Esophagus squamous epithelium (tissue), 5 donors: ENCODE results near the gene TPSB2. TPM values are rescaled to one million over a fixed set of nuclear protein-coding genes. Genes with fewer than 3 reads are reported as not detected.

Experiments used
- DNase-seq: peaks from one replicate; lab custom pipeline; 2025; lab: John Stamatoyannopoulos, UW
- H3K27ac ChIP-seq, 4 donors: fragments of 200-600 bp; sonication (generic); one replicate each; pipeline ENCODE4 v1.5.1; 2016 to 2019; ENCODE audit warnings: mild to moderate bottlenecking in 1 of 4
- H3K27me3 ChIP-seq, 4 donors: fragments of 200-600 bp; sonication (generic); 1 replicate in 3 of 4; 2 replicates in 1 of 4; pipeline versions ENCODE4 v1.5.1 to v1.6.0; 2017 to 2021; ENCODE audit warnings: antibody characterized with exemption in 1 of 4
- H3K36me3 ChIP-seq, 3 donors: fragments of 200-600 bp; sonication (generic); one replicate each; pipeline ENCODE4 v1.5.1; 2016 to 2019
- H3K4me1 ChIP-seq, 3 donors: fragments of 200-600 bp; sonication (generic); one replicate each; pipeline ENCODE4 v1.5.1; 2017 to 2019
- H3K4me3 ChIP-seq, 4 donors: fragments of 200-600 bp; sonication (generic); 1 replicate in 3 of 4; 2 replicates in 1 of 4; pipeline ENCODE4 v1.5.1; 2016 to 2019; ENCODE audit warnings: mild to moderate bottlenecking in 2 of 4, moderate library complexity in 1 of 4
- H3K9me3 ChIP-seq, 3 donors: fragments of 200-600 bp; sonication (generic); one replicate each; pipeline ENCODE4 v1.5.1; 2016 to 2019
- POLR2A ChIP-seq, 4 donors: fragments of 450-650 bp; IDR thresholded peaks; one replicate each; pipeline ENCODE4 v1.6.1; 2017; ENCODE audit warnings: antibody characterized with exemption in 4 of 4, mild to moderate bottlenecking in 4 of 4, moderate library complexity in 3 of 4
- WGBS, 2 donors: methylation state at CpG; one replicate each; pipeline ENCODE4 v1.1.5; 2018; 5-methylcytosine and 5-hydroxymethylcytosine counted together
- intact Hi-C: fragments of 100-400 bp; cut with DNase I; formaldehyde crosslinking; loops from one replicate; pipeline ENCODE4 v1.15.0; 2022
- total RNA-seq, 4 donors: library from RNA; depleted of rRNA; stranded (reverse); fragments of >200 nt; gene quantifications; one replicate each; pipeline ENCODE4 v1.1.0, GENCODE V29; 2016
- TF ChIP-seq, protein P1 (sequence below), 6 experiments: fragments of 450-650 bp in 4 of 6; fragments of 200-600 bp in 2 of 6; sonication (generic) in 2 of 6; IDR thresholded peaks; one replicate each; pipeline ENCODE4 v1.5.1; 2016 to 2019; ENCODE audit warnings: antibody characterized with exemption in 6 of 6, mild to moderate bottlenecking in 4 of 6, moderate library complexity in 4 of 6
- donor health status: DM: yes; HTN: yes; CAD: no.

Gene TPSB2
- total RNA-seq, 4 donors from 2014 or later, result 4.0 to 537 (median 20.2) TPM

DNA sequence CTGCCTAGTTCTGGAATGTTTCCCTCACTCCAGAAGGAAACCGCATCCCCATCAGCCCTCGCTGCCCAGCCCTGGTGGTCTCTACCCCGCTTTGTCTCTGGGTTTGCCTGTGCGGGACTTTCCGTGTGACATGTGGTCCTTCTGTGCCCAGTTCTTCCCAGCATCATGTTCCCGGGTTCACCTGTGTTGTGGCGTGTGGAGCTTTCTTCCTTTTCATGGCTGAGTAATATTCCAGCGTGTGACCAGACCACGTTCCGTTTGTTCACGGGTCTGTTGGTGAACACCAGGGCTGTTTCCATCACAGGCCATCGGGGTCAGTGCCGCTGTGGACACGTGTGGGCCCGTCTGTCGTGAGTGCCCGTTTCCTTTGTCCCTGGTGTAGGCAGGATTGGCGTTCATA, 45.0 kb downstream of the TPSB2 start:
- Histone ChIP-seq H3K4me1 (peaks cover 3 to 43% (median 34%) of the 10 kb centered on the region in 3 donors), H3K27me3 (peaks cover 0 to 46% (median 0%) of the 10 kb centered on the region in 4 donors), H3K27ac (peak overlapping the region in 1 of 4 donors; percentile 83), H3K36me3 (no peaks in the 10 kb centered on the region), H3K4me3 (no peak overlapping the region), H3K9me3 (no peaks in the 10 kb centered on the region)
- intact Hi-C loops, result no loop called here
- no peak for DNase-seq
- WGBS, 2 donors, result 91 to 94% methylated on average over 11 to 16 of the region's 18 CpGs
- TF ChIP-seq POLR2A (IDR thresholded peaks at IDR 0.05), result no peak
- TF ChIP-seq, protein P1, sequence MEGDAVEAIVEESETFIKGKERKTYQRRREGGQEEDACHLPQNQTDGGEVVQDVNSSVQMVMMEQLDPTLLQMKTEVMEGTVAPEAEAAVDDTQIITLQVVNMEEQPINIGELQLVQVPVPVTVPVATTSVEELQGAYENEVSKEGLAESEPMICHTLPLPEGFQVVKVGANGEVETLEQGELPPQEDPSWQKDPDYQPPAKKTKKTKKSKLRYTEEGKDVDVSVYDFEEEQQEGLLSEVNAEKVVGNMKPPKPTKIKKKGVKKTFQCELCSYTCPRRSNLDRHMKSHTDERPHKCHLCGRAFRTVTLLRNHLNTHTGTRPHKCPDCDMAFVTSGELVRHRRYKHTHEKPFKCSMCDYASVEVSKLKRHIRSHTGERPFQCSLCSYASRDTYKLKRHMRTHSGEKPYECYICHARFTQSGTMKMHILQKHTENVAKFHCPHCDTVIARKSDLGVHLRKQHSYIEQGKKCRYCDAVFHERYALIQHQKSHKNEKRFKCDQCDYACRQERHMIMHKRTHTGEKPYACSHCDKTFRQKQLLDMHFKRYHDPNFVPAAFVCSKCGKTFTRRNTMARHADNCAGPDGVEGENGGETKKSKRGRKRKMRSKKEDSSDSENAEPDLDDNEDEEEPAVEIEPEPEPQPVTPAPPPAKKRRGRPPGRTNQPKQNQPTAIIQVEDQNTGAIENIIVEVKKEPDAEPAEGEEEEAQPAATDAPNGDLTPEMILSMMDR (IDR thresholded peaks at IDR 0.05), result no peak

DNA sequence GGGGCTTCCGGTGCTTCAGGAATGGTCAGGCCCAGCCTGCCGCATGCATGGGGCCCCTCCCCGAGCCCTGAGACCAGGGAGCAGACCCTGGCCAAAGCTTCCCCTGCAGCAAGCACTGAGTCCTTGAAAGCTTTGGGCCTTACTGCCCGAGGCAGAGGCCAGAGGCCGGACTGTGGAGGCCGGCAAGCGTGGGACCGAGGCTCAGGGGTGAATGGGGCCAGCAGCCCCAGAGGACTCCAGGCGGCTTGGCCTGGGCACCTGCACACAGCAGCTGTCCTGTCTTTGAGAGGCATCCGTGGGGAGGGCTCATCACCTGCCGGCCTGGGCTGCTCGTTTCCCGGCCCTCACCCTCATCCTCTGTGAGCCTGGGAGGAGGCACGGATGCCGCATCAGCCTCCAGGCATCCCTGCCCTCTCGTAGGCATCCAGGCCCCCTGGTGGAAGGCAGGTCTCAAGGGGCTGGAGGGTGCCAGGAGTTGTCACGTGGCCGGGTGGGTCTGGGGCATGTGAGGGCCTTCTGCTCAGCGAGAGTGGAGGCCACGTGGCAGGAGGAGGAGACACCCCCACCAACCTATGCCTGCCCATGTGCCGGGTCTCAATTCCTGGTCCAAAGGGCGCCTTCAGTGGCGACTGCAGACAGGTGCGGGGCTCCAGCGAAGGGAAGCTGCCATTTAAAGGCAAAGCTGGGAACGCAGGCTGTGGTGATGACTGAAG, 45.7 kb downstream of the TPSB2 start:
- Histone ChIP-seq H3K36me3 (no peaks in the 10 kb centered on the region), H3K27me3 (peaks cover 0 to 49% (median 0%) of the 10 kb centered on the region in 4 donors), H3K4me3 (no peak overlapping the region), H3K27ac (peak overlapping the region in 3 of 4 donors; percentile 12 to 89 (median 83)), H3K4me1 (peaks cover 3 to 43% (median 34%) of the 10 kb centered on the region in 3 donors), H3K9me3 (no peaks in the 10 kb centered on the region)
- TF ChIP-seq, protein P1 (IDR thresholded peaks at IDR 0.05), result peak in 1 of 6 experiments; percentile 9
- TF ChIP-seq POLR2A (IDR thresholded peaks at IDR 0.05), result no peak
- WGBS, 2 donors, result 84 to 86% methylated on average over 5 to 6 of the region's 26 CpGs
- intact Hi-C loops, result no loop called here
- DNase-seq, result no peak

DNA sequence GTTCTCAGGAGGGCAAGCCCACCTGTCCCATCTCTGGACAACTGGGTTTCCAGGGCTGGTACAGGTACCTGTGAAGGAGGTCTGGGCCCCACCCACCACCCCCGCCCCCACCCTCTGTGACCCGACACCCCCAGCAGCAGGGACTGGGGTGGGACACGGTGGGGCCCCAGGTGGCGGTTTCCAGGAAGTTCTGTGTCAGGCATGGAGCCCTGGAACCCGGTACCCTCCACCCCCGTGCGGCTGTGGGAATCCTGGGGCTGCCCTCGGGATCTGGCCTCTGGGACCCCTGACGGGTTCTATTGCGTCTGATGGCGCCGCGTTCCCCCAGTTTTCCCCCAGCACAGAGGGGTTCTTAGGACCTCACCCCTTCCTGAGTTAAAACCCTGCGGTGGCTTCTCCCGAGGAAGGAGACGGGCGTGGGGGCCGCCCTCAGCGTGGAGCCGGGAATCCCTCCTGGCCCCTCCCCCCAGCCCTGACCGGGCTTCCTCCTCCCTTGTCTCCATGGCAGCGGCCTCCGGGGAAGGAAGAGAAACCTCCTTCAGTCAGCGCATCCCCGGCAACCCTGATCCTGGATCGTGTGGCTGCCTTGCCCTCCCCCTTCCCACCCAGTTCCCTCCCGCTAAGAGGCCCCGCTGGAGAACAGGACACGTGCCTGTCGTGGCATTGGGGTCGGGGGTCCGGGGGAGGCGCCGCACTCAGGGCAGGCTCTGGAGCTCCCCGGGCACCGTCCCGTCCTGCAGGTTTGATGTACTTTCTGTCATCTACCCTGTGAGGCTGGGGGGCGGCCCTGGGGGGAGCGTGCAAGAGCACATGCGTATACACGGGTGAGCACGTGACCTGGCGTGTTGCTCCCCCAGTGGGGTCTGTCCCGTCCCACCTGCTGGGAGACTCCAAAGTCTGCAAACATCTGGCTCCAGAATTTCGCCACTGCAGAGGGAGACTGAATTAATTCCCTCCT, 46.8 kb downstream of the TPSB2 start:
- H3K4me3 ChIP-seq, result peak overlapping the region in 1 of 4 donors; percentile 35
- no peaks in the 10 kb centered on the region for H3K9me3 ChIP-seq
- 38 to 66% methylated on average over 17 to 18 of the region's 45 CpGs for WGBS, 2 donors
- no peak for DNase-seq
- peaks cover 3 to 43% (median 34%) of the 10 kb centered on the region in 3 donors for H3K4me1 ChIP-seq
- no peaks in the 10 kb centered on the region for H3K36me3 ChIP-seq
- no peak for TF ChIP-seq POLR2A (IDR thresholded peaks at IDR 0.05)
- TF ChIP-seq, protein P1 (IDR thresholded peaks at IDR 0.05), result no peak
- peak overlapping the region; percentile 60 to 89 (median 78) for H3K27ac ChIP-seq
- peaks cover 0 to 55% (median 0%) of the 10 kb centered on the region in 4 donors for H3K27me3 ChIP-seq
- intact Hi-C loops, result no loop called here

DNA sequence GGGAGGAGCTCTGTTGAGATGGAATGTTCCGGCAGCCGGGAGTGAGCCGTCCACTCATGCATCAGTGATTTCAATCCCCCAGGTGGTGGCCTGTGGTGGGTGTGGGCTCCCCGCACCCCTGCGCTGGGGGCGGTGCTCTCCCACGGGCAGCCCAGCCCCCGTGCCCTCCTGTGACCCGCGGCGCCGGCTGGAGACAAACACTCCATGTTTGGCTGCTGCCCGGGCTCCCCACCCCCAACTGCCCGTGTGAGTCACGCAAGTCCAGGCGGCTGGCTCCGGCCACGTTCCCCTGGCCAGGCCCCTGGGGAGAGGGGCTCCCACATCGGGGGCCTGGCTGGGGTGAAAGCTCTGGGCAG, 47.7 kb downstream of the TPSB2 start:
- TF ChIP-seq POLR2A (IDR thresholded peaks at IDR 0.05), result peak in 1 of 4 donors; percentile 7
- TF ChIP-seq, protein P1 (IDR thresholded peaks at IDR 0.05), result no peak
- no peak for DNase-seq
- Histone ChIP-seq H3K27ac (peak overlapping the region; percentile 60 to 89 (median 78)), H3K4me1 (peaks cover 3 to 43% (median 34%) of the 10 kb centered on the region in 3 donors), H3K36me3 (no peaks in the 10 kb centered on the region), H3K4me3 (peak overlapping the region in 1 of 4 donors; percentile 35), H3K27me3 (peaks cover 0 to 65% (median 0%) of the 10 kb centered on the region in 4 donors), H3K9me3 (no peaks in the 10 kb centered on the region)
- WGBS, 2 donors, result 40% methylated on average over 2 of the region's 19 CpGs; no CpG with 5 or more reads in 1 of the 2 donors
- intact Hi-C loops, result no loop called here
